Measurements from ENCODE around the gene MBOAT1.

MBOAT1 gene

DNA sequence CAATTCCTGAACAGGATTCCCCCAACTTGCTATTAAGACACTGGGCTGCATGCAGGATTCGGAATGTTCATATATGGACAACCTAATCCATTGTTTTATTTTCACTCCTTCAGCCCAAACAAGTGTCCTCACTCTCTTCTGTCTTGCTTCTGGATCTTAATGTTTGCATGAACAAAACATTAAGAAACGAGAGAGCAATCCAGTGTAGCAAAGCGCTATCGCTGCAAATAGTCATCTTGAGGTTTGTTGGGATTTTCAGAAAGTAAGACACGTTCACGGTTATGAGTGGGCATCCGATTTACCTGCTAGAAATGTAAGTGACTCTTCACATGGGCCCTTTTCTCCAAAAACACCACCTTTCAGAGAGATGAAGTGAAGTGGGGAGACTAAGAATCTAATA lies 156.4 kb downstream of the MBOAT1 start:
- H3K4me3 ChIP-seq (ENCODE audit: low read length) = no peak overlapping the region
- H3K9ac ChIP-seq (ENCODE audit: low read length) = peak overlapping the region; percentile 60
- DNase-seq (ENCODE audit: low read depth) = no peak
- peaks cover 2% of the 10 kb centered on the region for H3K9me3 ChIP-seq (ENCODE audit: control insufficient read depth, low read length)
- peaks cover 5% of the 10 kb centered on the region for H3K4me1 ChIP-seq (ENCODE audit: control insufficient read depth, insufficient read depth, low read length)
- H3K36me3 ChIP-seq (ENCODE audit: control insufficient read depth, insufficient read depth, low read length, severe bottlenecking) = no peaks in the 10 kb centered on the region
- H3K27me3 ChIP-seq (replicated peaks; ENCODE audit: control insufficient read depth, insufficient read depth, low read length) = no peaks in the 10 kb centered on the region
